NOMO-1 treated with dmso at 0.1 percent for 144 hours (cell line): ENCODE results near the gene CXCL5.

Source experiments
- DNase-seq: peaks from one replicate; lab custom pipeline; 2025; ENCODE audit not compliant: unreplicated experiment; lab: John Stamatoyannopoulos, UW

The CXCL5 gene

DNA sequence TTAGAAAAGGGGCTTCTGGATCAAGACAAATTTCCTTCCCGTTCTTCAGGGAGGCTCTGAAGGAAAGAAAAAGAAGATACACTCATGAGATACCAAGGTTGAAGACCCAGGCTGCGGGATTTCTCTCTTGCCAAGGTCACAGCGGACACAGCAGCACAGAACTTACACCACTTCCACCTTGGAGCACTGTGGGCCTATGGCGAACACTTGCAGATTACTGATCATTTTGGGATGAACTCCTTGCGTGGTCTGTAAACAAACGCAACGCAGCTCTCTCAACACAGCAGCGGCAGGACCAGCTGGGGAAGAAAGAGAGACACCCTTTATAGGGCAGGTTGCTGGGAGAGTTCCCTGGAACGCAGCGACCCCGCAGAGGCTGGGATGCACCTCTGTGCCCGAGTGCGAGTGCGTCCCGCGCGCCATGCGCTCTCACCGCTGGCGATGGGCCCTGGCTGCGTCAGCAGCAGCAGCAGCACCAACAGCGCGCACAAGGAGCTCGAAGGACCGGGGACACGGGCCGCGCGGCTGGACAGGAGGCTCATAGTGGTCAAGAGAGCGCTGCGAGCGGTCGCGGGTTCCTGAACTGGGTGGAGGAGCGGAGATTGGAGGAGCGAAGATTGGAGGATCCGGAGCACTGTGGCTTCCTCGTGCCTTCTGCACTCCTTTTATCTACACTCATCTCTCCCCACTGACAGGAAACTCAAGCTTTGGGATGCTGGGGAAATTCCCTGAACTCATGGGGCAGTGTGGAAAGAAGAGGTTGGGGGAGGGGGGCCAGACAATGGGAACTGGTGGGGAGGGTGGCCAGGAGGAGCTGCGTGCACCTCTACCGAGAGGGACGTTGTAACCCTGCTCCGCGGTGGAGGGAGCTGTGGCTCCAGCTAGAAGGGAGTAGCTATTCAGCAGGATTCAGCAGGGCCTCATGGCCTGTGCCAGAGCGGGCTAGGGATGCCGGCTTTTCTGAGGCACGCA, at the start of gene CXCL5:
Gene CXCL5, minus strand, starts transcription at position 638 of the 972 bp plus-strand sequence. Its CDS starts 96 bp downstream, at position 542.
- no peak for DNase-seq

DNA sequence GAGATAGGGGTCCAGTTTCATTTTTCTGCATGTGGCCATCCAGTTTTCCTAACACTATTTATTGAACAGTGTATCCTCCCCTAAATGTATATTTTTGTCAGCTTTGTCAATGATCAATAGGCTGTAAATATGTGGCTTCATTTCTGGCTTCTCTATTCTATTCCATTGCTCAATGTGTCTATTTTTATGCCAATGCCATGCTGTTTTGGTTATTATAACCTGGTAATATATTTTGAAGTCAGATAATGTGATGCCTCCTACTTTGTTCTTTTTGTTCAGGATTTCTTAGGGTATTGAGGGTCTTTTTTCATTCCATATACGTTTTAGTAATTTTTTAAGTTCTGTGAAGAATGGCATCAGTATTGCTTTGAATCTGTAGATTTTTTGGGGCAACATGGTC, 48.7 kb upstream of the CXCL5 start:
- no peak for DNase-seq

DNA sequence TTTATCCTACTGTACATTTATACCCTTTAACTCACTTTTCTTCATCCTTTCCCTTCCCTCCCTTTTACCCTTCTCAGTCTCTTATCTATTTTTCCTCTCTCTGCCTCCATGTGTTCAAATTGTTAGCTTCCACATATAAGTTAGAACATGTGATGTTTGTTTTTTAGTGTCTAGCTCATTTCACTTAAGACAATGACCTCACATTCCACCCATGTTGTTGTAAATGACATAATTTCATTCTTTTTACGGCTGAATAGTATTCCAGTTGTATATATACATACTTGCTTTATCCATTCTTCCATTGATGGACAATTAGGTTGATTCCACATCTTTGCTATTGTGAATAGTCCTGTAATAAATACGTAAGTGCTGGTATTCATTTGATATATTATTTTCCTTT, 47.3 kb upstream of the CXCL5 start:
- no peak for DNase-seq

DNA sequence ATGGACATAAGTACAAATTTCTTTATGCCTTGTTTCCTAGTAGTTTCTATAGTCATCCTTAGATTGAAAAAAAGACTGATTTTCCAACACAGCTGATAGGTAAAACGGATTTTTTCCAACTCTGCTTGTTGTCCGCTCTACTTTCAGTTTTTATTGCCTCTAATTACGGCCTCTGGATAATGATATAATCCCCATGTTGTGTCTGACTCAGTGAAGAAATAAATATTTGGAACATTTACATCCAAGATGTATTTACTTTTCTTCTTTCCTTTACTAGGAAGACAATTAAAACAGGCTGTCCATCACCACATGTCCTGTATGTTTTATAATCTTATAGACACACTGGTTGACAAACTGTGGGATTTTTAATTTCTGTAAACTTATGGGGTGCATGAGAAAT, 46.8 kb upstream of the CXCL5 start:
- no peak for DNase-seq

DNA sequence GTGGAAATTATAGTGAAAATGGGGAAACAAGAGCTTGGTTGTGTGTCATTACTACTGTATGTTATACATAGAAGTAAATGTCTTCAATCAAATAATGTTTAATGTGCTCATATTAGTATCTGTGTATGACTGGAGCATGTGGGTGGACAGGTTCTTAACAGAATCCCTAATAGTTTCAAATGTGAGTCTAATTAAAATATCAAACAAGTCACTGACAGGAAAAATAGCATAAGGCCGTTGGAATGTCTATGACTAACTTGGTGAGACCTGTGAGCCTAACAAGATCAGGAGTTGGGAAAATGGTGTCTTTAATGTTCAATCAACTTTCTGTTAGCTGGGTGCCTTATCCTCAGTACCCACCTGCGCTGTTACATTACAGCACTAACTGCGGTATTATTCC, 46.2 kb upstream of the CXCL5 start:
- DNase-seq: no peak

- DNase-seq: no peak
These were observed 44.2 kb upstream of the CXCL5 start for GRCh38 chr4:74042681-74043080.

- no peak for DNase-seq
These were observed 42.9 kb upstream of the CXCL5 start for GRCh38 chr4:74041418-74041817.

DNA sequence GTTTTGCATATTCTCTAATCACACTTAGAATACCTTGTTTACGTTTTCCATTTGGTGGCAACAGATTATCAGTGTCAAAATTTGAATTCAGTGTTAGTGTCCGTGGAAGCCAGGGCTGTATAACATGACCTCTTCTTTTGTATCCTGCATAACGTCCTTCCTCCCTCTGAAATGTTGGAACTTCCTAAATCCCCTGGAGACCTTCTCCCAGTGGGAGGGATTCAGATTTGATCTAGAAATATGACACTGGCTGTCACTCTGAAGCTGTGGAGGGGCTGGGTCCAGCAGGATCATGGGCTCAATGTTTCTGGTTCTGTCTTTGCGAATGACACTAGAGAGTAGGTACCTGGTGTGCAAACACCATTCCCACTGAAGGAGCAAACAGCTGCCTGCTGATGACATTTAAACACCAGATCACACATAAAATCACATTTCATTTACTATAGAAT, 40.9 kb upstream of the CXCL5 start:
- DNase-seq: no peak

DNA sequence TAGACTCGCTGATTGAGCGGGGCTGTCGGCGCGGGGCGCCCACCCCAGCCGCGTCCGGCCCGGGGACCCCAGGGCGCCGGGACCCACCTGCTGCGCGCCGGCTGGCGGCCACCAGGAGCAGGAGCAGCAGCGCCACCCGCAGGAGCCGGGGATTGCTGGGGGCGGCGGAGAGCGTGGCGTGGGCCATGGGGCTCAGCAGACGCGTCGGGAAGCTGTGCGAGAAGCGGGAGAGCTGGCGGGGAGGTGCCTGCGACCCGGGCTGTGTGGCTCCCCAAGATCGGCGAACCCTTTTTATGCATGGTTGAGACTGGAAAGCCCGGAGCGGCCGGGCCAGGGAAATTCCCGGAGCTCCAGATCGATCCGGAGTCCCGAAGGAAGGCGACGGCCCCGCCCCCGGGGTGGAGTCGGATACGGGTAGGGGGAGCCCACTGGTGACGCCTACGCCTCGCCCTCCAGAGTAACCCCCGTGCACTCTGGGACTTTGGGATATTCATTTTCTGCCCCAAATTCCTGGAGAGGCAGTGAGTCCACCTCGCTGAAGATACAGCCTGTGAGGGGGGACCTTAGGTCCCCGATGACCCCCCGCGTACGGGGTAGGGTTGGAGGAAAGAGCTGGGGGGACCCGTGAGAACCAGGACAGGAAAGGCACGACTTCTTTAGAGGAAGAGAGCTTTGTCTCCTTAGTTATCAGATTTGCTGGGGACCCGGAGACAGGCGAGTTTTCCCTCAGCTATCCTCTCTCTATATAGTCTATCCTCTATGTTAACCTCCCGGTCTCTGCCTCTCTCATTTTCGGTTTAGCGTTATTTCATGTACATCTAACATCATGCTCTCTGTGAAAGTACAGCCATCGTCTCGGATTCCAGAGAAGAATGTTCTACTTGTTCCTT, 40.2 kb upstream of the CXCL5 start, which contains the start of gene CXCL3:
Gene CXCL3, minus strand, starts transcription at position 265 of the 890 bp plus-strand sequence. Its CDS starts 78 bp downstream, at position 187.
- DNase-seq: peak; percentile 28

DNA sequence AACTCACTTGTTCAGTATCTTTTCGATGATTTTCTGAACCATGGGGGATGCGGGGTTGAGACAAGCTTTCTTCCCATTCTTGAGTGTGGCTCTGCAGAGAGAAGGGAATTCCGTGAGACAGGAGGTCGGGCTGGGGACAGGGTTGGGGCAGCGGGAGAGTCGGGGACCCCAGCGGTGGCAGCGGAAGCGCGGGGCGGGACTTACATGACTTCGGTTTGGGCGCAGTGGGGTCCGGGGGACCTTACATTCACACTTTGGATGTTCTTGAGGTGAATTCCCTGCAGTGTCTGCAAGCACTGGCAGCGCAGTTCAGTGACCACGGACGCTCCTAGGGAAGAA, 39.6 kb upstream of the CXCL5 start:
- no peak for DNase-seq

- no peak for DNase-seq
These were observed 38.8 kb upstream of the CXCL5 start for GRCh38 chr4:74037076-74037955.

DNA sequence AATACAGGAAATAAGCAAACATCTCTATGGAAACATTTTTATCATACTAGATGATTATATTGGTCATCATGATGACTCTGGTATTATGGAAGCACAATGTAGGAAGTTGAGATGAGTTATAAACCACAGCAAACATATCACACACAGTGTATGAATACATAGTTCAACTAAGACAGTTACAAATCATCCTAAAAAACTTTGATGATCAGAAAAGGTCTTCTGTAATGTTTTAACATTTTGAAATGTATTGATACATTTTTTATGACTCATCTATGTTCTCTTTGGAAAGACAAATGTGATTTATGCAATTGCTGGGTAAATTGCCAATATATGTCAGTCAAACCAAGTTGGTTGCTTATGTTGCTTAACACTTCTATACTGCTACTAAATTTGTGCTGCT, 35.3 kb upstream of the CXCL5 start:
- DNase-seq: no peak

GRCh38 chr4:74032064-74032463, 33.6 kb upstream of the CXCL5 start:
- no peak for DNase-seq

- DNase-seq: no peak
These were observed 33.1 kb upstream of the CXCL5 start for GRCh38 chr4:74031576-74031975.

- no peak for DNase-seq
These were observed 31.8 kb upstream of the CXCL5 start for GRCh38 chr4:74030285-74030684.

GRCh38 chr4:74028504-74028903, 30.0 kb upstream of the CXCL5 start:
- no peak for DNase-seq

DNA sequence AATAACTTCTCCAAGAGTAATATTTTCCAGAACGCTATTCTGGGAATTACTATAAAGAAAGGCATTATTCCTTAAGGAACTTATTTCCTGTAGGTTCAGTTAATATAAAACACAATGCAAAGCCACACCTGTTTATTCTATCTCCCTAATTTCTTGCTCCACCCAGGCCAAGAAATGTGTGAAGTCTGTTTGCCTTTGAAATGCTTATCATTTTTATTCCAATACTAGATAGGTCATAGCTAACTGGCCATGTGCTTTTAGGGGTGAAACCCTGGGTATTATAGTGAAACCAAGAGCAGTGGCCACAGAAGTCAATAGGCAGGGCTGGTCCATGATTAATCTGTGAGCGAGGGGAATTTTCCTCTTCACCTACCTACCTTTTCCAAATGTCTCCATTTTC, 25.2 kb upstream of the CXCL5 start:
- no peak for DNase-seq

- no peak for DNase-seq
These were observed 23.1 kb upstream of the CXCL5 start for GRCh38 chr4:74021601-74022000.

- peak; percentile 88 for DNase-seq
These were observed 20.3 kb upstream of the CXCL5 start for GRCh38 chr4:74018771-74019170.

- no peak for DNase-seq
These were observed 19.6 kb upstream of the CXCL5 start for GRCh38 chr4:74018116-74018515.

- DNase-seq: no peak
These were observed 17.6 kb upstream of the CXCL5 start for GRCh38 chr4:74016068-74016467.
